ACHN (cell line): ENCODE measurements around the gene KCNJ18.
"Not testable (repeated sequence)": the region's sequence is repeated elsewhere in the genome, so short reads cannot be mapped to it uniquely, and the experiment has no call there.

Source experiments
- DNase-seq: peaks from one replicate; pipeline ENCODE4 v3.0.0-alpha.2; 2015
- in situ Hi-C: cut with HindIII; loops from 2 replicates; pipeline ENCODE4 v1.10.0; 2017; ENCODE audit warnings: low sequenced_read_pairs, low pct_ligation_motif_present, low pct_unique_long_range_greater_than_20kb

Gene KCNJ18

DNA sequence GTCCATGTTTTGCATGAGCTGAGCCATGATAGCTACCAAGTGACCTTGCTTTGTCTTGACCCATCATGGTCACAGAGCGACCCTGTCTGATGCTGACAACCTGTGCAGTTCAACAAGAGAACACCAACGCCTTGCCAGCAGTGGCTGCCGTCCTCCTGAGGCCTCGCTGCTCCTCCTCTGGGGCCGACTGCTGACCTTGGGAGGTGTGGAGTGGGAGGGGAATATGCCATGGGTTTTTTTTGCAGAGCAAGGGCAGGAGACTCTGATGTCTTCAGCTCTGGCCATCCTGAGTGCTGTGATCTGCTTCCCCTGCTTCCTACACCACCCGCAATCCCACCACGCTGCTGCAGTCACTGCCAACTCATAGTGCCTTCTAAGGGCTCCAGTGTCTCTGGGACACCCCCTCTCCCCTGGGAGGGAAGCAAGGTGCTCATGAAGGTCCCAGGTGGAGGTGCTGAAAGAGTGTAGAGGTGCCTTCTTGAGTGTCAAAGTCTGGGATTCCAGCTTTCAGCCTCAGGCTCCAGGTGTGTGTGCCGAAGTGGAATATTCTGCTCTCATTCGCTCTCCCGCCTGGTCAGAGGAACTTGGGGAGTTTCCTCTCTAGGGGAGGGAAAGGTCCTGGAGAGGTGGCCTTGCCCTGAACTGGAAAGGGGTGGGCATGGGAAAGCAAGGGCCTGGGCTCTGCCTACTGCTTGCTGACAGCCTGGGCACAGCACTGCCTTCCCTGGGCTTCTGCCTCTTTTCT, 22.5 kb upstream of the KCNJ18 start:
- in situ Hi-C loops, DNase-seq: not testable (repeated sequence)

DNA sequence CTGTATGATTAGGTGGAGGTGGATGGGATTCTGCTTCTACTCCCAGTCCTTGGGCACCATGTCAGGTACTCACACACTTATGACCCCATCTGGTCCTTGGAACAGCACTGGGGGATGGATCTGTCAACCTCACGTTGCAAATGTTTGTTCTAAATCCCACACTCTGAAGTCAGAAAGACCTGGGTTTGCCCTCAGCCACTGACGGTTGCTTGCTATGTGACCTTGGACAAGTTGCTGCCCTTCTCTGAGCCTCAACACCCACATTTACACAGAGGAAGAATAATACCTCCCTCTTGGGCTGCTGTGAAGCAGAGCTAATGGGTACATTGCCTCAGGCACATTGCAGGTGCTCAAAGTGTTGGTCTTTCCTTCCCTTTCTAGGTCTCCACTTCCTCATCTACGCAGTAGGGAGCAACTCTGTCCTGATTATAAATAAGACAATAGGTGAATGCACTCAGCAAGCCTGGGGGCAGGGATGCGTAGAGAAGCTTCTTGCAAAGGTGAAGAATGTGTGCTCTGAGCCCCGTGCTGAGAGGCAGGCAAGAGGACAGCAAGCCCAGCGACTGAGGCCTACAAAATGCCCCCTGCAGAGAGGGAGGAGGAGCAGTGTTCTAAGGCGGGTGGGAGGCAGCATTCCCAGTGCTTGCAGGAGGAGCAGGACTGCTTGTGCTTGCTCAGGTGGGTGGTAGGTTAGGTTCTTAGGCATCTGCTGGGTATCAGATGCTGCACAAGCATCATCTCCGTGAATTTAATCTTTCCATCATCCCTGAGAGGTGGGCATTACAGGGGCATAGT, 21.8 kb upstream of the KCNJ18 start:
- in situ Hi-C loops, DNase-seq: not testable (repeated sequence)

DNA sequence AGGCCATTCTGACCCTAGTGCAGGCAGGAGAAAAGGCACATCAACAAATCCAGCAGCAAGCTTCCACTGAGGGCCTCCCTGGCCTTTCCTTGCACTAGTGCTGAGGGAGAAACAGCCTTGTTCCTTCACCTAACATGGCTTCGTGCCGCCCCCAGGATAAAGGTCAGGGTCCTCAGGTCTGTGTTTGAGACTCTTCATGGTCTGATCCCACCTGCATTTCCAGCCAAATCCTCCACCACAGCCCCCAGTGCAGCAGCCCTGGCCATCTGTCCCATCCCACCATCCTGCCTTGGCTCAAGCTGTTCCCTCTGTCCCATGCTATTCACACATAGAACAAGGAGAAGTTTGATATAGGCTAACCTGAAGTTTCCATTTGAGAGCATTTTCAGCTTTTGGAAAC, 20.9 kb upstream of the KCNJ18 start:
- not testable (repeated sequence) for DNase-seq

DNA sequence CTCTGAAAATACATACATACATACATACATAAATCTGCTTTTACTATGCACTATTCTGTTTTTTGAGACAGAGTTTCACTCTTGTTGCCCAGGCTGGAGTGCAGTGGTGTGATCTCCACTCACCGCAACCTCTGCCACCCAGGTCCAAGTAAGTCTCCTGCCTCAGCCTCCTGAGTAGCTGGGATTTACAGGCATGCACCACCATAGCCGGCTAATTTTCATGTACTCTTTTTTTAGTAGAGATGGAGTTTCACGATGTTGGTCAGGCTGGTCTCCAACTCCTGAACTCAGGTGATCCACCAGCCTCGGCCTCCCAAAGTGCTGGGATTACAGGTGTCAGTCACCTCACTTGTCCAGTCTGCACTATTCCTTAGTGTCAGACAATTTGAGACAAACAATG, 20.5 kb upstream of the KCNJ18 start:
- DNase-seq, in situ Hi-C loops: not testable (repeated sequence)

More for the DNA sequence above, 20.9 kb upstream of the KCNJ18 start:
- in situ Hi-C loops = not testable (repeated sequence)

DNA sequence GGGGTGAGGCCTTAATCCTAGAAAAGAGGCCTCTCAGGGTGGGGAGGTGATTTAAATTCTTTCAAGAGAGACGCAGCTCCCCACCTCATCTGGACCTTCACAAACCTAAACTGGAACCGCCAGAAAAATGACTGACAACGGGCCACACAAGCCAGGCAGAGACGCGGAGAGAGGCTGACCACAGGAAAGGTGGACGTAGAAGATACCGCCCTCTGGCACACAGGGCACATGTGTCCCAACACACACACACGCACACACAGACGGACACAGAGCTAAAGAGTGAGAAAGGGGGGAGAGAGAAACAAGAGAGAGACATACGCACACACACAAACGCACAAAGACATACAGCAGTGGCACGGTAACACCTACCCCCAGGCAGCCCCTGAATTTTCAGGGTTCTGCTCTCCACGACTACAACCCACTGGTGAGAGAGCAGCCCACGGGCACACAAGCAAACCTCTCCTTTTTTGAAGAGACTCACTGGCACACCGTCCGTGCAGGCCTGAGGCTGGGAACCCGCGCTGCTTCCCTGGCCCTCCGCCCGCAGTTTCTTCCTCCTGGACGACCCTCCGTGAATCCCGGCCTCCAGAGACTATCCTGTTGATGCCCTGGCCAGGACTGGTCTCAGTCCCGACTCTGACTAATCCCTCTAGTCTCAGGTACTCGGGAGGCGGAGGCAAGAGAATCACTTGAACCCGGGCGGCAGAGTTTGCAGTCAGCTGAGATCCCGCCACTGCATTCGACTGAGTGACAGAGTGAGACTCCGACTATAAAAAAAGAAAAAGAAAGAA, 18.7 kb upstream of the KCNJ18 start:
- DNase-seq, in situ Hi-C loops: not testable (repeated sequence)

DNA sequence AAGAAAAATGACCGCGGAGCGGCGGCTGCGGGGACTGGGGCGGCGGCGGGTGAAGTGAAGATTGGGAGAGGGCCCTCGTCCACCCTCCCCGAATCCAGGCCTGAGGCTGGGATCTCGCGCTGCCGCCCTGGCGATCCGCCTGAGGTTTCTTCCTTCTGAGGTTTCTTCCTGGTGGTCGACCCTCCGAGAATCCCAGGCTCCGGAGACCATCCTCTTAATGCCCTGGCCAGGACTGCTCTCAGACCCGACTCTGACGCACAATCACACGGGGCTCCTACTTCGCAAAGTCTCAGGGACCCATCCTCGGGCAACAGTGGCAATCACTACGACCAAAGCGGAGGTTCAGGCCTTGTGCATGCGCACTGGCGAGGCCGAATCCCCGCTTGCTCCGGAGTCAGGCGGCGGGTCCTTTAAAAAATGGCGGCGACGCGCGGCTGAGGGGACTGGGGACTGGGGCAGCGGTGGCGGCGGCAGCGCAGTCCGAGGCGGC, 18.0 kb upstream of the KCNJ18 start:
- DNase-seq = no peak

DNA sequence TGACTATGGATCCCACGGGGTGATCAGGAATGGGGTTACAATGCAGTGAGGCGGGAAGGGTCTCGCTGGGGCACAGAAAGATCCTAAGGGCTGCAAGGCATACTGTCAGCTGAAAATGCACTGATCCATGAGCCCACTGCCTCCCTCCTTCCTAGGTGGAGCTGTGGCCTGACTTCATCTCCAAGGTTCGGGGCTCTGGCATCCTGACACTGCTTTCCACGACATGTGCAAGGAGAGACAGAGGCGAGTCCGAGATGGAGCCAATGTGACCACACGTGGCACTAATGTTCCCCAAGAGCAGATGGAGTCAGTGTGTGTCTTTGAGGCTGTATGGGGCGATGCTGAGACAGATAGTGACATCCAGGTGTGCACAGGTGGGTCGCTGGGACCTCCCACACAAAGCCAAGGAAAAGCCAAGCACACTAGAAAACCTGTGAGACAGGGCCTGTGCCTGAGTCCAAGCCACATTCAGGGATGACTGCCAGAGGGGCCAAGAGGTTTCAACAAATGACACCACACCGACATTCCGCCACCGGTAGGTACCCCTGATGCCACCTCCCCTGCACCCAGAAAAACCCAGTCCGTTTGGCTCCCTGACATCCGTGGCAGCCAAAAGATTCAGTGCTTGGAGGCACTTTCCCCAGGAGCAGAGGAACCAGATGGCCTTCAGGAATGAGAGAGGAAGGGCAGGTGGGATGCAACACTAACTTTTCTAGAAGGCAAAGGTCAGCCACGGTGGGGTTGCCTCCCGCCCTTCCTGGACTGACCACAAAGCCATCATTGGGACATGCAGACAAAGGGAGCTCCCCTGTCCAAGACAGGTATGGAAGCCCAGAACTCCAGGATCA, 17.2 kb upstream of the KCNJ18 start:
- in situ Hi-C loops, DNase-seq: not testable (repeated sequence)

More for the DNA sequence above, 18.0 kb upstream of the KCNJ18 start:
- in situ Hi-C loops = no loop called here

DNA sequence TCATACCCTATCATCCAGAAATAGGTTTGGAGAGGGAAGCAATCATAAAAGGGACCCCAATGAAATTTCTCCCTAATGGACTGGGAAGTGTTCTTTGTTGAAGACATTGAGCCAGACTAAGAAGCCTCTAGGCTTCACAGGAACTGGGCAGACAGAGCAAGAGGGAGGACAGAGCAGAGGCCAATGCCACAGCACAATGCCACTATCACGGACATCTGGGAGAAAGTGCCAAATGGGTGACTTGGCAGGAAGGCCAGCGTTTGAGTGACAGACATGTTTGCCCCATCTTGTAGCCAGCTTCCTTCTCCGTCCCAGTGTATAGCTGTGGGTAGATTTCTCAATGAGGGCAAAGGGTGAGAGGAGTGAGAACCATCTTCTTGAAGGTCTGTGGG, 16.6 kb upstream of the KCNJ18 start:
- in situ Hi-C loops, DNase-seq: not testable (repeated sequence)

DNA sequence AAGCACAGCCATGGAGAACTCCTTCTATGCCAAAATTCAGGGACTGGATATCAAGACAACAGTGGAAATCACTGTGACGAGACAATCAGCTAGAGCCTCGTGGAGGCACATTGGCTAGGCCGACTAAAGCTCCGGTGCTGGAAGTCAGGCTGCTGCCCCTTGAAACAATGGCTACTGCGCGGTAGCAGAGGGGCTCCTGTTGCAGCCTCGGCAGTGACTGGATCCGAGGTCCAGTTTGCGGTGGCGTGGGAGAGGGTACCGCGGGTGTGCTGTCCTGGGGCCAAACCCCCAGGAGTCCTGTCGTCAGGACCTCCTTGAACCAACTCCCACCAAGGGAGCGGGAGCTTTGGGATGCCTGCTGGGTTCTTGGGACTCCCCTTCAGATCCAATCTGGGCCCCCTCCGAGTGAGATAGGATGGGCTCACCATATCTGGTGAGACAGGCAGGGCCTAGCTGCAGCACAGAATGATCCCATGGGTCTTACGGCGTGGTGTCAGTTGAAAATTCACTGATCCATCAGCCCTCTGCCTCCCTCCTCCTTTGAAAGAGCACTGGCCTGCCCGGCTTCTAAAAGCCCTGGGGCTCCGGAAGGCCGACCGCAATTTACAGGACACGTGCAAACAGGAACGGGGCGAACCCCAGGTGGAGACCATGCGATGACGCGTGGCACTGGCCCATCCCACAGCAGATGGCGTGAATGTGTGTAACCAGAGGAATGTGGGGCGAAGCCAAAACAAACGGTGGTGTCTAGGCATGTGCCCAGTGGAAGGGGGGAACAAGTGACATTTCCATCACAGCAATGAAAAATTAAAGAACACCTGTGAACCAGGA, 15.8 kb upstream of the KCNJ18 start:
- in situ Hi-C loops = no loop called here
- no peak for DNase-seq

DNA sequence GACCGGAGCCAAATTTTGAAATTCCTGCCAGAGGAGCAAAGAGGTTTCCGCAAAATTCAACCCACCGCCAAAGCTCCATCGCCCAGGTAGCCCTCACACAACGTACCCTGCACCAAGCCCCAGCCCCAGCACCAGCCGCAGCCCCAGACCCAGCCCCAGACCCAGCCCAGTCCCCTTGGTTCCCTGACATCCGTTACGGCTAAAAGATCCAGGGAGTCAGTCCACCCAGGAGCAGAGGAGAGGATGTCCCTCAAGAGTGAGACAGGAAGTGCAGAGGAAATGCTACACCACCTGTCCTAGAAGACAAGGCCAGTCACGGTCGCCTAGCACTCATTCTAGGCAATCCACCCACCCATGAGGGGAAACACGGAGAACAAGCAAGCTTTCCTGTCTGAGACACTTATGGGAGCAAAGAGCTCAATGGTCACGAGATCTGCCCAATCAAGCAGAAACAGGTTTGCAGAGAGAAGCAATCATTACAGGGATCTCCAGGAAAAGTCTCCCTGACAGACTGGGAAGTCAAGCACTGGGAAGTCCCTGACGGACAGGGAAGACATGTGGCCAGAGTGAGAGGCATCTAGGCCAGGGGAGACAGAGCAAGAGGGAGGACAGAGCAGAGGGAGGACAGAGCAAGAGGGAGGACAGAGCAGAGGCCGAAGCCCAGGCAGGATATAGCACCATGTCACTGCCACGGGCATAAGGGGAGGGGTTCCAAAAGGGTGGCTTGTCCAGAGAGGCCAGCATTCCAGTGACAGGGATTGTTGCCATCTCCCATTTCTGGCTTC, 15.0 kb upstream of the KCNJ18 start:
- in situ Hi-C loops = no loop called here
- no peak for DNase-seq

DNA sequence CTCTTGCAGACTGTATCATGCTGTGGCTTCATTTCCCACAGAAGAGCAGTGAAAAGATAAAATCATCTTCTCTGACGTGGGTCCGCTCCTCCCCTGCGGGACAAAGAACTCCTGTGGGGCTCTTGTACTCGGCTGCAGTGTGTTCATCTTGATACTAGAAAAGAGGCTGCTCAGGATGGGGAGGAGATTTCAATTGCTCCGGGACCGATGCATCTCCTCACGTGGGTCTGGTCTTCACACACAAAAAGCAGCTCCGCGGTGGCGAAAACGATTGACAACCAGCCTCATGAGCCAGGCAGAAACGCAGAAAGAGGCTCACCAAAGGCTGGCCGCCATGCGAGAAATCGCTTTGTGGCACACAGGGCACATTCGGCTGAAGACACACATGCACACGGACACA, 14.4 kb upstream of the KCNJ18 start:
- no peak for DNase-seq
- in situ Hi-C loops = no loop called here

DNA sequence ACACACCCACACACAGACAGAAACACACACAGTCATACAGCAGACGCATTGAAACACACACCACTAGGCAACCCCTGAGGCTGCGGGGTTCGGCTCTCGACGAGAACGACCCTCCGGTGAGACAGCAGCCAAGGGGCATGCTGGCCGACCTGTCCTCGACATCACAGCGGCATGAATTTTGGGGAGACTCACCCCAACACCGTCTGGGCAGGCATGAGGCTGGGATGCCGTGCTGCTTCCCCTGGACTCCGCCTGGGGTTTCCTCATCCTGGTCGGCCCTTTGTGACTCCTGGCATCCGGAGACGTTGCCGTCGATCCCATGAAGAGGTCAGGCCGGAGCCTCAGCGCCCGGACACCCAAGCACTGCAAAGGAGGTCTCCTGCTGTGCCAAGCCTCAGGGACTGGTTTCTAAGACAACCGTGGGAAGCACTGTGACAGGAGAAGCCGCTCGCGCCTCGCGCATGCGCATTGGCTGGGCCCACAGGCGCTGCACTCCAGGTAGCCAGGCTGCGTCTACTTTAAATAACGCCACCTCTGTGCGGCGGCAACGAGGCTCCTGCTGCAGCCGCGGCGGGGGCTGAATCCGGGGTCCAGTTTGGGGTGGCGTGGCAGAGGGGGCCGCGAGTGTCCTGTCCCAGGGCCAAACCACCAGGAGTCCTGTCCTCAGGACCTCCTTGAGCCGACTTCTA, 13.8 kb upstream of the KCNJ18 start:
- in situ Hi-C loops = no loop called here
- DNase-seq = no peak

DNA sequence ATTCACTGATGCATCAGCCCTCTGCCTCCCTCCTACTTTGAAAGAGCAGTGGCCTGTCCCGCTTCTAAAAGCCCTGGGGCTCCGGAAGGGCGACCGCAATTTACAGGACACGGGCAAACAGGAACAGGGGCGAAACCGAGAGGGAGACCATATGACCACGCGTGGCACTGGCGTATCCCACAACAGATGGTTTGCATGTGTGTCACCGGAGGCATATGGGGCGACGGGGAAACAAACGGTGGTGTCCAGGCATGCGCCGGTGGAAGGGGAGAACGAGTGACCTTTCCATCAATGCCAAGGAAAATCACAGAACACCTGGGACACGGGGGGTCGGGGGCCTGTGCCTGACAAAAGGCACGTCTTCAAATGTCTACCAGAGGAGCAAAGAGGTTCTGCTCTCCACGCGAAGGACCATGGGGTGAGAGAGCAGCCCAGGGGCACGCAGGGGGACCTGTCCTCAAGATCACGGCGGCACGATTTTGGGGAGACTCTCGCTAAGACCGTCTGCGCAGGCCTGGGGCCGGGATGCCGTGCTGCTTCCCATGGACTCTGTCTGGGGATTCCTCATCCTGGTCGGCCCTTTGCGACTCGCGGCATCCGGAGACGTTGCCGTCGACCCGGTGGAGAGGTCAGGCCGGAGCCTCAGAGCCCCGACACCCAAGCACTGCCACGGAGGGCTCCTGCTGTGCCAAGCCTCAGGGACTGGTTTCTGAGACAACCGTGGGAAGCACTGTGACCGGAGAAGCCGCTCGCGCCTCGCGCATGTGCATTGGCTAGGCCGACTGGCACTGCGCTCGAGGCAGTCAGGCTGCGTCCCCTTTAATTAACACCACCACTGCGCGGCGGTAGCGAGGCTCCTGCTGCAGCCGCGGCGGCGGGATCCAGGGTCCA, 12.8 kb upstream of the KCNJ18 start:
- DNase-seq = no peak
- in situ Hi-C loops = no loop called here

DNA sequence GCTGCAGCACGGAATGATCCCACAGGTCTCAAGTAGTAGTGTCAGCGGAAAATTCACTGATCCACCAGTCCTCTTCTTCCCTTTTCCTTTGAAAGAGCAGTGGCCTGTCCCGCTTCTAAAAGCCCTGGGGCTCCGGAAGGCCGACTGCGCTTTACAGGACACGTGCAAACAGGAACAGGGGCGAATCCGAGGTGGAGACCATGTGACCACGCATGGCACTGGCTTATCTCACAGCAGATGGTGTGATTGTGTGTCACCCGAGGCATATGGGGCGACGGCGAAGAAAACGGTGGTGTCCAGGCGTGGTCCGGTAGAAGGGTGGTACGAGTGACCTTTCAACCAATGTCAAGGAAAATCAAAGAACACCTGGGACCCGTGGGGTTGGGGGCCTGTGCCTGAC, 12.0 kb upstream of the KCNJ18 start:
- DNase-seq = no peak
- in situ Hi-C loops = no loop called here

DNA sequence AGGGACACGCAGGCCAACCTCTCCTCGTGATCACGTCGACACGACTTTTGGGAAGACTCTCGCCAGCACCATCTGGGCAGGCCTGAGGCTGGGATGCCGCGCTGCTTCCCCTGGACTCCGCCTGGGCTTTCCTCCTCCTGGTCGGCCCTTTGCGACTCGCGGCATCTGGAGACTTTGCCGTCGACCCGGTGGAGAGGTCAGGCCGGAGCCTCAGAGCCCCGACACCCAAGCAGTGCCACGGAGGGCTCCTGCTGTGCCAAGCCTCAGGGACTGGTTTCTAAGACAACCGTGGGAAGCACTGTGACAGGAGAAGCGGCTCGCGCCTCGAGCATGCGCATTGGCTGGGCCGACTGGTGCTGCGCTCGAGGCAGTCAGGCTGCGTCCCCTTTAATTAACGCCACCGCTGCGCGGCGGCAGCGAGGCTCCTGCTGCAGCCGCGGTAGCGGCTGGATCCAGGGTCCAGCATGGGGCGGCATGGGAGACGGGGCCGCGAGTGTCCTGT, 11.4 kb upstream of the KCNJ18 start:
- in situ Hi-C loops = not testable (repeated sequence)

More for the DNA sequence above, 11.4 kb upstream of the KCNJ18 start:
- DNase-seq = not testable (repeated sequence)
